Stimulated activated CD4-positive, alpha-beta T cell treated with anti-CD3 and anti-CD28 coated beads, Interleukin-1b, Interleukin-23, amount 100 ng/mL, for 4 hours (primary cell): ENCODE results near the gene GBGT1.

Experiments
- DNase-seq, 2 donors: peaks; one replicate each; pipeline ENCODE4 v3.0.0-alpha.2; 2020; ENCODE audit warnings: low read depth in 2 of 2

The GBGT1 gene

DNA sequence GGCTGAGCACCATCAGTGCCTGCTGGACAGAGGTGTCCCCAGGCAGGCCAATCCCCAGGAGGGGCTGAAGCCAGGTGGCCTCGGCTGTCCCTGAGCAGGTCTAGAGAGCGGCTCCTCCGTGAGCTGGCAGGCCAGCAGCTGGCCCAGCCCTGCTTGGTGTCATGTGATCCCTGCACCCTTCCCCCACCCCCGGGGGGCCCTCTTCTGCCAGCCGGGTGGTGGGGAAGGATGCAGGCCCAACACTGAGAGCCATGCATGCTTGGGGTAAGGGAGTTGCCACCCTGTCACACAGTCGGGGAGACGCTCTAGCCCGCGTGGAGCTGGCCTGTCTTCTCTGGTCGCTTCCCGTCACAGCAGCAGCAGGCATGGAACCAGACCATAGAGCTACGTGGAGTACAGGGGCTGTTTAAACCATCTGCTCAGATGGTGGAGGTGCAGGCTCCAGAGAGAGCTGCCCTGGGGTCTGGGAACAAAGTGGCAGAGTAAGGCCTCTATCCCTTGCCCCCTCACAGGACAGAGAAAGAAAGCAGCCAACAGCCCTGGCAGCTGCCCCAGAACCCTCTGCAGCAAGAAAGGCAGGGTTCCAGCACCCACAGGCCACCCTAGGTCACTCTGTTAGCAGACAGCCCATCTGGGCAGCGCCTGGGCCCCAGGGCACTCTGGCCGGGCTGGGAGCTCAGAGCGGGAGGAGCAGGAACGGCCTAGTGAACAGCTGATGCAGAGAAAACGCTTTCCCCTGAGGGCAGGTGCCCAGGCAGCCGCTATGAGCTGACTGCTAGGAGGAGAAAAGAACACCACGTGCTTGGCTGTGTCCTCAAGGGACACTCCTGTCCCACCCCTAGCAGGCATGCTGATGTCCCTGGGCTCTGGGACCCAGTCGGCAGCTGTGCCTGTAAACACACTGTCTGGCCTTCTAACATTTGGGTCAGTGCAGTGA lies 49.5 kb downstream of the GBGT1 start:
- no peak for DNase-seq

GRCh38 chr9:133113163-133113948 lies 50.4 kb downstream of the GBGT1 start:
- no peak for DNase-seq

GRCh38 chr9:133112663-133113026 lies 51.1 kb downstream of the GBGT1 start:
- no peak for DNase-seq

- no peak for DNase-seq
Measured at GRCh38 chr9:133111808-133112662, 51.7 kb downstream of the GBGT1 start.

GRCh38 chr9:133109931-133110650 lies 53.6 kb downstream of the GBGT1 start:
- DNase-seq: no peak

DNA sequence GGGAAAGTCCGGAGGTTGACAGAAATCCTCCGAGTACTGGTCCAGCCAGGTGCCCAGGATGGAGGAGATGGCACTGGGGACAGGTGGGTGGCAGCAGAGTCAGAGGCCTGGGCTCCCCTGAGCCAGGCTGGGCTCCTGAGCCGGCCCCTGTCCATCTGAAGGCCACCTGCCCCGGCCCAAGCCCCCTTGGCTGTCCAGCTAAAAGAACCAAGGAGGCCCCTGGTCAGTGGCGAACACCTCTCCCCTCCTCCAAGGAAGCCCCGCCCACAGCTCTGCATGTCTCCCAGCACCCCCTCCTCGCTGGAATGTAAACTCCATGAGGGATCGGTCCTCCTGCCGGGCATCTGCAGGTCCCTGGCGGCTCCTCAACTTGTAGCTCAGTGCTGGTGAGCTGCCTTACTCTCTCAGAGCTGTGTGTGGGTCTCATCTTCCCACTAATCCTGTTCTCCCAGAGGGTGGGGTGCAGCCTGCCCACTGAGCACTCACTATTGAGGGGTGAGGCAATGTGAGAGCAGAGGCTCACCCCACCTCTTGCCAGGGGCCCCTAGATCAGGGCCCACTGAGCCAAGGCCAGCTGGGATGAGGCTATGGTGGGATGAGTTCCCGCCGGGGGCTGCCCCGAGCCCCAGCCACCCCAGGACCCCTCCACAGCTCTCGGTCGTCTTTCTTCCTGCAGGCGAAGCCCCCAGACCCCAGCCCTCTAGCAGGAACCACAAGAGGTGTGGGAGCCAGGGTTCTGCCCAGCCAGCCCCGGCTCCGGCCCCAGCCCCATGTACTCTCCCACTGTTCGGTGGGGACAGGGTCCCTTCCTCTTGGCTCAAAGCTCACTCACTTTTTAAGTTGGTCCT lies 54.7 kb downstream of the GBGT1 start:
- DNase-seq: no peak

DNA sequence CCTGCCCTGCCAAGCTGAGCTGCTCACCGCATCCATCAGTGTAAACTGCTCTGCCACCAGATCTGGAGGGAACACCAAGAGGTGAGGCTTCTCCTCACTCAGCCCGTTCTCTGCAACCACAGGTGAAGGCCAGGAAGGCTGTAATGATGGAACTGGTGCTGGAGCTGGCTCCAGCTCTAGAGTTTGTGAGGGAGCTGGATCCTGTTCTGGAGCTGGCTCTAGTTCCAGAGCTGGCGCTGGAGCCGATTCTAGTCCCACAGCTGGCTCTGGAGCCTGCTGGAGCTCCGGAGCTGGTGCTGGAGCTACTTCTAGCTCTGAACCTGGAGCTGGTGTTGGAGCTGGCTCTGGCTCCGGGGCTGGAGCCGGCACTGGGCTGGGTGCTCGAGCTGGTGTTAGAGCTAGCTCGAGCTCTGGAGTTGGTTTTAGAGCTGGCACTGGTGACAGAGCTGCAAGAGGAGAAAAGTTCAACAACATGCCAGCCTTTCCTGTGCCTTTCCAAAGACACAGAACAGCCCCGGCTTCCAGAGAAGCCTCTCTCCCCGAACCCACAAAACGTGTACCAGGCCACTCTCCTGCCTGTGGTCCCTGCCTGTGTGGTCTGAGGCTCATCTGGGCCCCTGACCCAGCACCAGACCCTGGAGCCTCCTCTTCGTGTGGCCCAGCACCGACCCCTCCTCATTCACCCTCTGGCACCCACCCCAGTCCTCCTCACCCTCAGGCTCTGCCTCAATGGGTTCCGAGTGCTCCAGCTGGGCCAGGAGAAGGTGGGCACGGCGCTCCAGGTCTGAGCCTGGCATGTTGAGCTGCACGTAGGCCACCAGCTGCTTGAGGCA lies 55.5 kb downstream of the GBGT1 start:
- DNase-seq: no peak

DNA sequence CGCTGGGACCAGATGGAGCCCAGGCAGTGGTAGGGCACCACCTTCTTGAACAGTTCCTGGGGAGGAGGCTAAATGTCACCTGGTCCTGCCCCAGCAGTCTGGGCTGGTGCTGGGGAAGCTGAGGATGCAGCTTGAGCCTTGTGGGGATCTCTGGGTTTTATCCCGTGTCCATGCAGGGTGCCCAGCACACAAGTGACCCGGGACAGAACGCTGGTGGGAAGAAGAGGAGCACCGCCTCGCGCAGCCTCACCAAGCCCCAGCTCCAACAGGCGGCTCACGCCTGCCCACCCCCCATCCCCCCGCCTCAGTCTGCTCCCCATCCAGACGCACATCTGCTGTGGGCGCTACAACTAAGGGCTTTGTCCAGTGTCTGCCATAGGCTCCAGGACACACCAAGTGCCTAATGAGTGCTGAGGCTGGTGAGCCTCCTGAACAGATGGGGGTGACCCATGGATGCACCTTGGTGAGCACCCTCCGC lies 56.4 kb downstream of the GBGT1 start:
- DNase-seq: no peak

DNA sequence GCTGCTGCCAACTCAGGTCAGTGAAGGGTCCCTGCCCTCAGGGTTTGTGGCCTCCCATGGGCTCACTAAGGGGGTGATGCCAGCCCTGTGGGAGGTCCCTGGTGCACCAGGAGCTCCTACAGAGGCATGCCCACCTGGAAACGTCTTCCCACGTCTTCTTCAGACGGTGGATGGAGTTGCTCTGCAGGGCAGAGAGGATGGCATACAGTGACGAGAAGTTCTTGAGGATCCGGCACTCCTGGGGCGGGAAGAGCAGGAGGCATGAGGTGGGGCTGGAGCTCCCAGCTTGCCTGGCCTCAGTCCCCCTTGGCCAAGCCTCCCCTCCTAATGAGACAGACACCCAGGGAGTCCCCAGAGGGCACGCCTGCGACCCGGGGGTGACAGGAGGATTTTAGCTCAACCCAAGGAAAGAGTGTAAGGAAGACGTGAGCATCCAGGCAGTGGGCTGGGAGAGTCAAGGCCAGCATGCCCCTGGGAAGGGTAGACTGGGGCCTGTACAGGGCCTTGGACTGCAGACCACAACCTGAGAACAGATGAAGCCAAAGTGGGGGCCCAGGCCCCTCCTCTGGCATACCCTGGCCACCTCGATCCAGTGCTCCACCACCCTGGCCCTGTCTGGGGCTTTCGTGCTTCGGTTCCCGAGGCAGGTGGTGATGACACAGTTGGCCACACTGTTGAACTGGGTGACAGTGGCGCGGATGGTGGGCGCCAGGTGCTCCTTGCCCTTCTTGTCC lies 57.0 kb downstream of the GBGT1 start:
- DNase-seq: no peak

DNA sequence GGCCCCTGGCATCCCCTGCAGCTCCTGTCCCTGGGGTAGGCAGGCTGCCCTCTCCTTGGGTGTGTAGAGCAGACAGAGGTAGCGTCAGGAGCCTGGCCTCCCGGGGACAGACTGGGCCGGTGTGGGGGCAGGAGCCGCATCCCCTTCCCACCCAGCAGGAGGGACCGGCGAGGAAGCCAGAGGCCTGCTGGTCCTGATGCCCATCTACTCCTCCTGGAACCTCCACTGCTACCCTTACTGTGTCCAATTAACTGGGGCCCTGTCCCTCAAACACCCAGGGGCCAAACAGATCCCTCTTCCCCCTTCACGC lies 58.3 kb downstream of the GBGT1 start:
- DNase-seq: no peak

GRCh38 chr9:133104718-133105460 lies 58.8 kb downstream of the GBGT1 start:
- DNase-seq: no peak

GRCh38 chr9:133103987-133104505 lies 59.7 kb downstream of the GBGT1 start:
- DNase-seq: no peak

- DNase-seq: peak in 1 of 2 donors; percentile 45
Measured at GRCh38 chr9:133103183-133103986, 60.3 kb downstream of the GBGT1 start.
